Keratinocyte (primary cell): Measurements from ENCODE around the gene PCDHAC2. TPM values are rescaled to one million over a fixed set of nuclear protein-coding genes. Genes with fewer than 3 reads are reported as not detected.

Source experiments
- DNase-seq: peaks from one replicate; pipeline ENCODE4 v3.0.0-alpha.2; 2011; ENCODE audit warnings: low read depth, missing footprints, low spot score
- FAIRE-seq: peaks from 2 replicates; lab custom pipeline; 2011; peaks lifted over from hg19 to GRCh38; lab: Jason Lieb, UNC
- H2AFZ ChIP-seq: 2 replicates; pipeline ENCODE4 v1.6.0; 2012; ENCODE audit warnings: low read length, control low read depth, inconsistent platforms; ENCODE audit not compliant: control insufficient read depth
- H3K27ac ChIP-seq: 2 replicates; pipeline ENCODE4 v1.5.1; 2011; ENCODE audit warnings: low read length; ENCODE audit not compliant: control insufficient read depth, insufficient read depth
- H3K27me3 ChIP-seq: 3 replicates; pipeline ENCODE4 v1.6.0; 2011; ENCODE audit warnings: low read length; ENCODE audit not compliant: control insufficient read depth, insufficient read depth; ENCODE audit errors: extremely low read depth
- H3K36me3 ChIP-seq, 2 experiments: 2 replicates in 1 of 2; 3 replicates in 1 of 2; pipeline ENCODE4 v1.5.1; 2011; ENCODE audit warnings: low read length in 2 of 2, mild to moderate bottlenecking in 1 of 2; ENCODE audit not compliant: control insufficient read depth in 2 of 2, insufficient read depth in 2 of 2; ENCODE audit errors: extremely low read depth in 1 of 2
- H3K4me1 ChIP-seq: 3 replicates; pipeline ENCODE4 v1.5.1; 2011; ENCODE audit warnings: low read length; ENCODE audit not compliant: control insufficient read depth, insufficient read depth; ENCODE audit errors: extremely low read depth
- H3K4me2 ChIP-seq: 3 replicates; pipeline ENCODE4 v1.6.0; 2011; ENCODE audit warnings: low read depth, low read length; ENCODE audit not compliant: control insufficient read depth, insufficient read depth; ENCODE audit errors: extremely low read depth
- H3K4me3 ChIP-seq, 3 experiments: fragments of 200-600 bp in 1 of 3; sonication (generic) in 1 of 3; 2 replicates in 2 of 3; 3 replicates in 1 of 3; pipeline ENCODE4 v1.5.1; 2011 to 2016; ENCODE audit warnings: low read length in 3 of 3, mild to moderate bottlenecking in 3 of 3, control low read depth in 2 of 3, inconsistent platforms in 1 of 3, low read depth in 1 of 3, mixed read lengths in 1 of 3, mixed run types in 1 of 3, moderate library complexity in 1 of 3; ENCODE audit not compliant: control insufficient read depth in 2 of 3, insufficient read depth in 2 of 3; ENCODE audit errors: extremely low read depth in 1 of 3
- H3K79me2 ChIP-seq: 2 replicates; pipeline ENCODE4 v1.6.0; 2012; ENCODE audit warnings: low read length; ENCODE audit not compliant: control insufficient read depth, insufficient read depth
- H3K9ac ChIP-seq: 3 replicates; pipeline ENCODE4 v1.6.0; 2011; ENCODE audit warnings: low read length; ENCODE audit not compliant: control insufficient read depth, insufficient read depth; ENCODE audit errors: extremely low read depth
- H3K9me1 ChIP-seq: 3 replicates; pipeline ENCODE4 v1.6.0; 2011; ENCODE audit warnings: low read length; ENCODE audit not compliant: control insufficient read depth, insufficient read depth; ENCODE audit errors: extremely low read depth
- H3K9me3 ChIP-seq: 2 replicates; pipeline ENCODE4 v1.5.1; 2012; ENCODE audit warnings: low read depth, low read length; ENCODE audit not compliant: control insufficient read depth
- H4K20me1 ChIP-seq: 3 replicates; pipeline ENCODE4 v1.6.0; 2011; ENCODE audit warnings: low read length; ENCODE audit not compliant: control insufficient read depth, insufficient read depth; ENCODE audit errors: extremely low read depth
- CTCF ChIP-seq, 3 experiments: IDR thresholded peaks in 1 of 3; conservative IDR thresholded peaks in 1 of 3; optimal IDR thresholded peaks in 1 of 3; 2 replicates in 2 of 3; 3 replicates in 1 of 3; pipeline versions ENCODE3 to v1.5.1; 2011; ENCODE audit warnings: low read length in 3 of 3, mild to moderate bottlenecking in 3 of 3, moderate library complexity in 2 of 3, control low read depth in 1 of 3, inconsistent platforms in 1 of 3; ENCODE audit not compliant: insufficient read depth in 2 of 3; ENCODE audit errors: extremely low read depth in 1 of 3
- EZH2 ChIP-seq: IDR thresholded peaks from one replicate; pipeline ENCODE4 v1.6.1; 2012; ENCODE audit warnings: inconsistent platforms, mild to moderate bottlenecking, low read length, moderate library complexity
- dilution Hi-C: fragments of 300-500 bp; cut with MboI; formaldehyde crosslinking; loops from one replicate; pipeline ENCODE4 v1.7.0; 2020; ENCODE audit warnings: low sequenced_read_pairs; ENCODE audit not compliant: extremely low pct_ligation_motif_present
- polyA plus RNA-seq, 5 experiments: library from polyadenylated mRNA; depleted of rRNA in 3 of 5; stranded (reverse) in 3 of 5; stranded (forward) in 1 of 5; unstranded in 1 of 5; fragments of >200 nt; gene quantifications; 1 replicate in 1 of 5; 2 replicates in 3 of 5; 3 replicates in 1 of 5; pipeline versions ENCODE4 v1.2.1 to v1.2.3, GENCODE V29; 2011 to 2012; ENCODE audit warnings: missing spikeins in 2 of 5, low read depth in 1 of 5, low replicate concordance in 1 of 5

The PCDHAC2 gene
- polyA plus RNA-seq, 1 donor (not counting 4 experiments of a cell fraction or from before 2014, with no cell fraction given), result 2.1 TPM

DNA sequence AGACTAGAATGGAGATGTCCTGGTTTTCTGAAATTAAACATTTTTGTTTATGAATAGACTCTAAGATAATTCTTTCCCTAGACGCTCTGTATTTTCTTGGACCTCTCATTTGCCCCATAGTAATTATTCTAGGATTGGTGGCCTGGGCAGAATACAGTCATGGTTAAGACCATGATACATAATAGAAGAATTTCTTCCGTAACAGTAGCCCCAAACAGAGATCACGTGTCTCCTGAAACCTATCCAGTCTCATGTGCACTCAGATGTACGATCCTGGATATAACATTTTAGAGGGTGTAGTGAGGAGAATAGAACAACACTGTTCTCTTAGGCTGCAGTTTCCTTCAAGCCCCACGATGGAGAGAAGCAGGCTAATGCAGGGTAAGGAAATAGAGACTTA, 22.3 kb downstream of the PCDHAC2 start:
- Histone ChIP-seq H3K9me3 (no peaks in the 10 kb centered on the region), H3K36me3 (no peaks in the 10 kb centered on the region), H3K27ac (no peak overlapping the region), H3K9ac (no peak overlapping the region), H3K9me1 (no peaks in the 10 kb centered on the region), H3K4me1 (no peaks in the 10 kb centered on the region), H2AFZ (no peak overlapping the region), H3K4me3 (no peak overlapping the region), H3K27me3 (no peaks in the 10 kb centered on the region), H4K20me1 (no peaks in the 10 kb centered on the region), H3K79me2 (no peaks in the 10 kb centered on the region), H3K4me2 (no peak overlapping the region)
- DNase-seq (no peak), FAIRE-seq (no peak)
- TF ChIP-seq CTCF (optimal IDR thresholded peaks at IDR 0.05 in 1 of 3, IDR thresholded peaks at IDR 0.05 in 1 of 3, conservative IDR thresholded peaks at IDR 0.05 in 1 of 3; ENCODE audit: extremely low read depth in 1 of 3, insufficient read depth in 2 of 3, low read length in 3 of 3) (no peak), EZH2 (no peak)
- dilution Hi-C loops, result no loop called here

GRCh38 chr5:140989254-140990020, 23.2 kb downstream of the PCDHAC2 start:
- no peaks in the 10 kb centered on the region for H3K9me3 ChIP-seq
- dilution Hi-C loops, result no loop called here
- DNase-seq (no peak), FAIRE-seq (no peak)
- H3K27me3 ChIP-seq, result no peaks in the 10 kb centered on the region
- H3K79me2 ChIP-seq, result no peaks in the 10 kb centered on the region
- no peak overlapping the region for H3K4me2 ChIP-seq
- no peak overlapping the region for H3K4me3 ChIP-seq
- H3K9ac ChIP-seq, result no peak overlapping the region
- TF ChIP-seq EZH2 (no peak), CTCF (optimal IDR thresholded peaks at IDR 0.05 in 1 of 3, IDR thresholded peaks at IDR 0.05 in 1 of 3, conservative IDR thresholded peaks at IDR 0.05 in 1 of 3; ENCODE audit: extremely low read depth in 1 of 3, insufficient read depth in 2 of 3, low read length in 3 of 3) (no peak)
- H3K4me1 ChIP-seq, result no peaks in the 10 kb centered on the region
- H3K9me1 ChIP-seq, result no peaks in the 10 kb centered on the region
- H3K36me3 ChIP-seq, result no peaks in the 10 kb centered on the region
- H4K20me1 ChIP-seq, result no peaks in the 10 kb centered on the region
- H3K27ac ChIP-seq, result no peak overlapping the region
- no peak overlapping the region for H2AFZ ChIP-seq
